Gastroesophageal sphincter (tissue), 4 donors: ENCODE measurements around the gene LCA5L. TPM values are rescaled to one million over a fixed set of nuclear protein-coding genes. Genes with fewer than 3 reads are reported as not detected.

Source experiments
- ATAC-seq: fragments of 150-250 bp; one replicate; pipeline ENCODE4 v1.9.1; 2016; ENCODE audit warnings: mild to moderate bottlenecking, moderate library complexity
- H3K27ac ChIP-seq, 4 donors: fragments of 200-600 bp; sonication (generic) in 3 of 4; 1 replicate in 3 of 4; 2 replicates in 1 of 4; pipeline ENCODE4 v1.5.1; 2016 to 2019
- H3K27me3 ChIP-seq: fragments of 200-600 bp; sonication (generic); one replicate; pipeline ENCODE4 v1.5.1; 2019
- H3K36me3 ChIP-seq, 2 donors: fragments of 200-600 bp; sonication (generic); one replicate each; pipeline ENCODE4 v1.5.1; 2019; ENCODE audit warnings: control low read depth in 1 of 2
- H3K4me1 ChIP-seq, 3 donors: fragments of 200-600 bp; sonication (generic); 1 replicate in 2 of 3; 2 replicates in 1 of 3; pipeline ENCODE4 v1.5.1; 2016 to 2019; ENCODE audit warnings: control low read depth in 2 of 3
- H3K4me3 ChIP-seq, 2 donors: fragments of 200-600 bp; sonication (generic); one replicate each; pipeline ENCODE4 v1.5.1; 2019; ENCODE audit warnings: mild to moderate bottlenecking in 1 of 2, moderate library complexity in 1 of 2
- H3K9me3 ChIP-seq, 3 donors: fragments of 200-600 bp; sonication (generic); one replicate each; pipeline ENCODE4 v1.5.1; 2017 to 2019; ENCODE audit warnings: control low read depth in 2 of 3
- CTCF ChIP-seq, 4 experiments: fragments of 200-600 bp in 2 of 4; fragments of 450-650 bp in 2 of 4; sonication (generic) in 1 of 4; IDR thresholded peaks; one replicate each; pipeline ENCODE4 v1.5.1; 2017 to 2019; ENCODE audit warnings: antibody characterized with exemption in 4 of 4, mild to moderate bottlenecking in 2 of 4, moderate library complexity in 2 of 4
- EP300 ChIP-seq: sonication (generic); formaldehyde crosslinking; IDR thresholded peaks from one replicate; pipeline ENCODE4 v1.6.1; 2017; ENCODE audit warnings: antibody characterized with exemption, mild to moderate bottlenecking
- POLR2A ChIP-seq, 2 donors: fragments of 450-650 bp; IDR thresholded peaks; one replicate each; pipeline ENCODE4 v1.6.1; 2017; ENCODE audit warnings: antibody characterized with exemption in 2 of 2, mild to moderate bottlenecking in 2 of 2, moderate library complexity in 1 of 2
- POLR2AphosphoS5 ChIP-seq: sonication (generic); formaldehyde crosslinking; IDR thresholded peaks from one replicate; pipeline ENCODE4 v1.6.1; 2017; ENCODE audit warnings: antibody characterized with exemption
- WGBS, 2 donors: methylation state at CpG; one replicate each; pipeline ENCODE4 v1.1.5; 2018; ENCODE audit warnings: low coverage in 1 of 2; 5-methylcytosine and 5-hydroxymethylcytosine counted together
- total RNA-seq, 4 donors: library from RNA; depleted of rRNA; stranded (reverse); fragments of >200 nt; gene quantifications; one replicate each; pipeline ENCODE4 v1.1.0, GENCODE V29; 2016

LCA5L gene
- total RNA-seq = 1 to 10 TPM in 3 of 4 donors, under 1 TPM in 1; 0.54 to 1.6 (median 1.2) TPM

DNA sequence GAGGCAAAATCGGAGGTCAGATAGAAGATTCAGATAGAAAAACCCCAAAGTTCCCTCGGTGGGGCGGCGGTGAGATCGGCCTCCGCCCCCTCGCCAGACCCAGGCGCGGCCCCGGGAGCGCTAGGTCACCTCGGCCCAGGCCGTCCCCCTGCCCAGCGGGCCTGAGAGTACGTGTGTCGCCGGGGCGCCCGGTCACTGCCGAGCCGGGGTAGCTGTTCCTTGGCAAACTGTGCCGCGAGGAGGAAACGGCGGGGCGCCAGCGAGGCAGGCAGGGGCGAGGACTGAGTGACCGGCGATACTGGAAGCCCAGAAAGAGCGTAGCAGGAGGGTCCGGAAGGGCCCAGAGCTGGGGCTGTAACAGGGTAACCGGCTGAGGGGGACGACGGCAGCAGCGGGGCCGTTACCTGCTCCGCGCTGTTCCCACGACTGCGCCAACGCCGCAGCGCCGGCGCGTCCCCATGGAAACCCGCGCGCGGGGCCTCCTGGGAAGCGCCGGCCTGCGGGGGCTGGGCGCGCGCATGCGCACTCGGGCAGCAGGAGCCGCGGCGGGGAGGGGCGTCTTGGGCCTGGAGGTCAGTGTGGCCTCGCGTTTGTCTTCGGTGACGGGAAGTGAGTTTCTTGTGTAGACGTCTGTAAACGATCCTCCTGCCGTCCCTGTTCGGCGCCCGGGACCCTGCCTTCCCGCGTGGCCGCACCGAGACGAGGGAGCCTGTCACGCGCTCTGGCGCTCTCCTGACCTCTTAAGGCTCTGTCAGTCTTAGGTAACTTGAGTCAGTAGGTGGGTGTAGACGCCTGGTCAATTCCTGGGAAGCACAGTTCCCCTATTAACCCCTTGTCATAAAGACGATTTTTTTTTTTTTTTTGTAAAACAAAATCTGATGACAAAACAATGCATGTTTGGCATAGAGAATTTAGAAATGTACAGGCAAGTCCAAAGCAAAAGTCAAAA lies at the start of gene LCA5L:
TSS of gene LCA5L (minus strand) at position 458 of the 949 bp plus-strand sequence. CDS start 17,285 bp downstream, outside the sequence.
- TF ChIP-seq POLR2A (IDR thresholded peaks at IDR 0.05) (peak; percentile 69 to 80), EP300 (no peak), POLR2AphosphoS5 (peak; percentile 57), CTCF (IDR thresholded peaks at IDR 0.05) (peak in 1 of 4 experiments; percentile 3)
- H3K9me3 ChIP-seq = no peaks in the 10 kb centered on the region
- WGBS, 2 donors = 0 to 1% methylated on average over 6 to 25 of the region's 83 CpGs
- peak; percentile 95 for ATAC-seq
- H3K4me3 ChIP-seq = peak within 1 kb of the TSS; percentile 57 to 85
- peak within 1 kb of the TSS; percentile 48 to 93 (median 91) for H3K27ac ChIP-seq
- no peaks in the 10 kb centered on the region for H3K27me3 ChIP-seq
- H3K4me1 ChIP-seq = peaks cover 5 to 17% (median 6%) of the 10 kb centered on the region in 3 donors
- no peaks in the 10 kb centered on the region for H3K36me3 ChIP-seq

- no peak for TF ChIP-seq POLR2A (IDR thresholded peaks at IDR 0.05)
- TF ChIP-seq EP300 = no peak
- no peak for TF ChIP-seq POLR2AphosphoS5
- TF ChIP-seq CTCF (IDR thresholded peaks at IDR 0.05) = no peak
- 92% methylated on average over 1 of the region's 1 CpG; no CpG with 5 or more reads in 1 of the 2 donors for WGBS, 2 donors
- no peak for ATAC-seq
- Histone ChIP-seq H3K27me3 (no peaks in the 10 kb centered on the region), H3K36me3 (no peaks in the 10 kb centered on the region), H3K4me1 (peaks cover 0 to 9% (median 0%) of the 10 kb centered on the region in 3 donors), H3K27ac (no peak overlapping the region), H3K9me3 (no peaks in the 10 kb centered on the region), H3K4me3 (no peak overlapping the region)
Measured at GRCh38 chr21:39489380-39489924, 43.9 kb upstream of the LCA5L start.

DNA sequence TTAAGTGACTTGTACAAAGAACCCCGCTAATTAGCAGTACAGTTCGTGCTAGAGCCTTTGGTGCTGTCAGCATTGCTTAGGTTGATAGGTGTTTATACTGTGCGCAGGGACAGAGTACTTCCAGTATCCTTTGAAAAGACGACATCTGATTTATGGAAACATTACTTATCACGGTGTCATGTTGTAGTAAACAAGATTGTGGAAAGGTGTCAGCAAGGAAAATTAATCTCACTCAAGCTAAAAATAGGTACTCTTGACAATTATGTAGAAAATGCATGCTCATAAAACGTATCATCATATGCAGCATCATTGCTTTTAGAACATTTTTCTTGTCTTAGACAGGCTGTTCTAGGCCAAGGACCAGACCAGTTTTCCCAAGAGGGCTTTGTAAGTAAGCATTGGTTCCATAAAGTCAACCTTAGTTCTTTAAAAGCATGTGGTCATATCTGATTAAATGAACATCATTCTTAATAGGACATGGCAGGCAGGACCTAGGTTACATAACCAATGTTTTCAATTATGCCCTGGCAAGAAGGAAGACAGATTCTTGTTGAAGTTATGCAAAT lies 39.2 kb upstream of the LCA5L start:
- peak; percentile 72 for ATAC-seq
- Histone ChIP-seq H3K27ac (peak overlapping the region; percentile 29 to 69 (median 58)), H3K27me3 (no peaks in the 10 kb centered on the region), H3K9me3 (no peaks in the 10 kb centered on the region), H3K36me3 (no peaks in the 10 kb centered on the region), H3K4me3 (no peak overlapping the region), H3K4me1 (peaks cover 0 to 29% (median 0%) of the 10 kb centered on the region in 3 donors)
- TF ChIP-seq POLR2AphosphoS5 = peak; percentile 86
- TF ChIP-seq CTCF (IDR thresholded peaks at IDR 0.05) = no peak
- TF ChIP-seq POLR2A (IDR thresholded peaks at IDR 0.05) = no peak
- TF ChIP-seq EP300 = peak; percentile 70
- WGBS, 2 donors = 23 to 25% methylated on average over 6 of the region's 6 CpGs

- TF ChIP-seq CTCF (IDR thresholded peaks at IDR 0.05) (no peak), POLR2A (IDR thresholded peaks at IDR 0.05) (no peak), EP300 (no peak), POLR2AphosphoS5 (no peak)
- no peaks in the 10 kb centered on the region for H3K36me3 ChIP-seq
- peak overlapping the region; percentile 29 to 69 (median 58) for H3K27ac ChIP-seq
- WGBS, 2 donors = 25 to 39% methylated on average over 1 of the region's 1 CpG
- H3K4me1 ChIP-seq = peaks cover 0 to 29% (median 0%) of the 10 kb centered on the region in 3 donors
- H3K9me3 ChIP-seq = no peaks in the 10 kb centered on the region
- ATAC-seq = no peak
- no peak overlapping the region for H3K4me3 ChIP-seq
- no peaks in the 10 kb centered on the region for H3K27me3 ChIP-seq
Measured at GRCh38 chr21:39483917-39484316, 38.3 kb upstream of the LCA5L start.
